ENCODE results near the gene IGSF6.
"Not testable (repeated sequence)": the region's sequence is repeated elsewhere in the genome, so short reads cannot be mapped to it uniquely, and the experiment has no call there.

The IGSF6 gene, protein sequence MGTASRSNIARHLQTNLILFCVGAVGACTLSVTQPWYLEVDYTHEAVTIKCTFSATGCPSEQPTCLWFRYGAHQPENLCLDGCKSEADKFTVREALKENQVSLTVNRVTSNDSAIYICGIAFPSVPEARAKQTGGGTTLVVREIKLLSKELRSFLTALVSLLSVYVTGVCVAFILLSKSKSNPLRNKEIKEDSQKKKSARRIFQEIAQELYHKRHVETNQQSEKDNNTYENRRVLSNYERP

DNA sequence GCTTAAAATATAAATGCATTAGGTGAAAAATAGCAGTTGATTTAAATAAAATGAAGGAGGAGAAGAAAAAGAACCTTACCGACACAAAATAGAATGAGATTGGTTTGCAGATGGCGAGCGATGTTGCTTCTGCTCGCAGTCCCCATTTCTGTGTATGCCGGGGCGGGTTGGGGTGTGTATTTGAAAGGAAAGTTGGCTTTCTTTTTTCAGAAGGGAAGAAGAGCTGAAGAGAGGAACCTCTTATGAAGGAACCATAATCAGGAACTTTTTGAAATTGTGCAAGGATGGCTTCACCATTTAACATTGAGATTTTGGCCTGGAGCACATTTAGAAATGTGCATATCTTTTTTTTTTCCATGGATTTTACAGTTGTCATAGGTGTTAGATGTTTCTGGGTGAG, at the start of gene IGSF6:
IGSF6 (minus strand) TSS at position 156 of the 400 bp plus-strand sequence; CDS start at position 146, 10 bp downstream.
- DNase-seq (ENCODE audit: low read depth in 2 of 2), result no peak

GRCh38 chr16:21701271-21701670, 48.9 kb upstream of the IGSF6 start:
- no peak for DNase-seq (ENCODE audit: low read depth in 2 of 2)

DNA sequence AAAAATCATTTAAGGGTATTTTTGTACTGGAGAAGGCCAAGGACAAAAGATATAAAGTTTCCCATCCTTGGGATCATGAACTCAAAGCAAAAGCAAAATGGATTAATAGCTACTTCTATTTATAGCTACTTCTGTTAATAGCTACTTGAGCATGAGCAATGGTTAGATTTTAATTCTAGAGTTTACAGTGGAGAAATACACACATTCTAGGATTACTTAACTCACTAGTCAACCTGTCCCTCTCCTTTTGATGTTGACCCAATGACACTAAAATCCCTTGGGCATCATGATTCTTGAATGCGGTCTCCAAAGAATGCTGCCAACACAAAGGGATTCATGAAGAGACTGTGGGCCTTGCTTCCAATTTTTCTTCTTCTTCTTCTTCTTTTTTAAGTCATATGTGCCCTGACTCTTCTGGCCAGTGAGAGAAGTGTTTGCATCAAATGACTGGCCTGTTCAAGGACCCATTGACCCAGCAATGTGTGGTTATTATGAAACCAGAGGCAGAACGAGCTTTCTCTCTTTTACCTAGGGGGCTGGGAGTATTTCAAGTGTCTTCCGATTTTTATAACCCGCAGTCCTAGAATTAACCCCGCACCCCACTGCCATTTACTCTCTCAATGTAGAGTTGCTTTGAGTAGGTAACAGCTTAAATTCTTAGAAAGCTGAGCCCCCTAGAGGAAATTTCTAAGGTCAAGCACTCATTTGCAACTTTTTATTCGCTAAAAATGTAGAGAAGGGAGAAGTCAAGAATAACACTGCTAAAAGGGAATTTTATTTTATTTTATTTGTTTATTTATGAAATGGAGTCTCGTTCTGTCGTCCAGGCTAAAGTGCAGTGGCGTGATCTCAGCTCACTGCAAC, 46.0 kb upstream of the IGSF6 start:
- no peak for DNase-seq (ENCODE audit: low read depth in 2 of 2)

DNA sequence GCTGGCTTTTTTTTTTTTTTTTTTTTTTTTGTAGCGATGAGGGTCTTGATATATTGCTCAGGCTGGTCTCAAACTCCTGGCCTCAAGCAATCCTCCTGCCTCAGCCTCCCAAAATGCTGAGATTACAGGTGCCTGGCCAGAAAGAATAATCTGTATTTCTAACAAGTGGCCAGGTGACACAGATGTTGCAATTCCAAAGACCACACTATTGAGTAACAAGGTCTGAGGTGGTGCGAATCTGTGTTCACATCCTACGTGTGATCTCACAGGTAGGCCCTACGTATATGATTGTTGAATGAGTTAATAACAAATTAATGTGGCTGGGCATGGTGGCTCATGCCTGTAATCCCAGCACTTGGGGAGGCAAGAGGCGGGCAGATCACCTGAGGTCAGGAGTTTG, 44.6 kb upstream of the IGSF6 start:
- no peak for DNase-seq (ENCODE audit: low read depth in 2 of 2)

- DNase-seq (ENCODE audit: low read depth in 2 of 2), result no peak
Observed at GRCh38 chr16:21694609-21695008, 42.2 kb upstream of the IGSF6 start.

DNA sequence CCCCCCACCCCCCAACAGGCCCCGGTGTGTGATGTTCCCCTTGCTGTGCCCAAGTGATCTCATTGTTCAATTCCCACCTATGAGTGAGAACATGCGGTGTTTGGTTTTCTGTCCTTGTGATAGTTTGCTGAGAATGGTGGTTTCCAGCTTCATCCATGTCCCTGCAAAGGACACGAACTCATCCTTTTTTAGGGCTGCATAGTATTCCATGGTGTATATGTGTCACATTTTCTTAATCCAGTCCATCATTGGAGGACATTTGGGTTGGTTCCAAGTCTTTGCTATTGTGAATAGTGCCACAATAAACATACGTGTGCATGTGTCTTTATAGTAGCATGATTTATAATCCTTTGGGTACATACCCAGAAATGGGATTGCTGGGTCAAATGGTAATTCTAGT, 38.6 kb upstream of the IGSF6 start:
- not testable (repeated sequence) for DNase-seq (ENCODE audit: low read depth in 2 of 2)

GRCh38 chr16:21689107-21689506, 36.7 kb upstream of the IGSF6 start:
- no peak for DNase-seq (ENCODE audit: low read depth in 2 of 2)

- DNase-seq (ENCODE audit: low read depth in 2 of 2), result no peak
Observed at GRCh38 chr16:21685034-21685455, 32.6 kb upstream of the IGSF6 start.

GRCh38 chr16:21684199-21684598, 31.8 kb upstream of the IGSF6 start:
- no peak for DNase-seq (ENCODE audit: low read depth in 2 of 2)

- no peak for DNase-seq (ENCODE audit: low read depth in 2 of 2)
Observed at GRCh38 chr16:21683184-21683583, 30.8 kb upstream of the IGSF6 start.

- DNase-seq (ENCODE audit: low read depth in 2 of 2), result not testable (repeated sequence)
Observed at GRCh38 chr16:21680714-21681113, 28.3 kb upstream of the IGSF6 start.

- DNase-seq (ENCODE audit: low read depth in 2 of 2), result not testable (repeated sequence)
Observed at GRCh38 chr16:21674456-21674855, 22.0 kb upstream of the IGSF6 start.

- DNase-seq (ENCODE audit: low read depth in 2 of 2), result no peak
Observed at GRCh38 chr16:21673469-21673868, 21.1 kb upstream of the IGSF6 start.

GRCh38 chr16:21667575-21667974, 15.2 kb upstream of the IGSF6 start:
- DNase-seq (ENCODE audit: low read depth in 2 of 2), result no peak

DNA sequence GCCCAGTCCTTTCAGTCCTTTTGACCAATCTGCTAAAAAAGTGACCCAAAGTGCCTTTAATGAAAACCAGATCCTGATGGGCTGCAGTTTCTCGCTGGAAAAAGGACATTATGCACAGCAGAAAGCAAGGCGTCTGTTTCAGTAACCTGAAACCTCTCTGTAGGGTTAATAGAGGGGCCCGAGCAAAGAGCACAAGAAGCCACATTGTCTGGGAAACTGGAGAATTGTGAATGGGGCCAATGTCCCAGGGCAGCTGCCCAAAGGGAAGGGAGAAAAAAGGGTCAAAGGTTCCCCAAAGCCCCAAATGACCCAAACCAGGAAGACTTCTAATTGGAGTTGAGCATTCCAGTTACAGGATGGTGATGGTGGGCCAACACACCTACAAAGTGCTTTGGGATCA, 14.4 kb upstream of the IGSF6 start:
- DNase-seq (ENCODE audit: low read depth in 2 of 2), result no peak

DNA sequence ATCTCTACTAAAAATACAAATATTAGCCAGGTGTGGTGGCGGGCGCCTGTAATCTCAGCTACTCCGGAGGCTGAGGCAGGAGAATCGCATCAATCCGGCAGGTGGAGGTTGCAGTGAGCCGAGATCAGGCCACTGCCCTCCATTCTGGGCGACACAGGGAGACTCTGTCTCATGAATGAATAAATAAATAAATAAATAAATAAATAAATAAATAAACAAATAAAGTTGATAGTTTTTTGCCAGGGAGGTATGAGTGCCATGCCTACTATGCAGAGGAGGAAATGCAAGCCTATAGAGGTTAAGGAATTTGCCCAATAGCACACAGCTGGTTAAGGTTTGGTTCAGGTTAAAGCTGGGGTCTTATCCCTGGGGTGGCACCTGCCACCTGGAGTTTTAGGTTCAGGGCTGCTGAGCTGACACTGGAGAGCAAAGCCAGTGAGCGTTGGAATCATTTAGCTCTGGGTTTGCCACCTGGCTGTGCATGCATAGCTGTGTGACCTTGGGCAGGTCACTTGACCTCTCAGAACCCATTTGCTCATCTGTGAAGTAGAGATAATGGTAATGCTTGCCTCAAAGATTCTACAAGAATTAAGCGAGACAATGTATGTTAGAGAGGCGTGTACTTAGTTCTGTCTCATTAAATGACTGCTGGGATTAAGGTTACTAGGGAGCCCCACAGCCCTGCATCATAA, 12.5 kb upstream of the IGSF6 start:
- DNase-seq (ENCODE audit: low read depth in 2 of 2), result no peak

DNA sequence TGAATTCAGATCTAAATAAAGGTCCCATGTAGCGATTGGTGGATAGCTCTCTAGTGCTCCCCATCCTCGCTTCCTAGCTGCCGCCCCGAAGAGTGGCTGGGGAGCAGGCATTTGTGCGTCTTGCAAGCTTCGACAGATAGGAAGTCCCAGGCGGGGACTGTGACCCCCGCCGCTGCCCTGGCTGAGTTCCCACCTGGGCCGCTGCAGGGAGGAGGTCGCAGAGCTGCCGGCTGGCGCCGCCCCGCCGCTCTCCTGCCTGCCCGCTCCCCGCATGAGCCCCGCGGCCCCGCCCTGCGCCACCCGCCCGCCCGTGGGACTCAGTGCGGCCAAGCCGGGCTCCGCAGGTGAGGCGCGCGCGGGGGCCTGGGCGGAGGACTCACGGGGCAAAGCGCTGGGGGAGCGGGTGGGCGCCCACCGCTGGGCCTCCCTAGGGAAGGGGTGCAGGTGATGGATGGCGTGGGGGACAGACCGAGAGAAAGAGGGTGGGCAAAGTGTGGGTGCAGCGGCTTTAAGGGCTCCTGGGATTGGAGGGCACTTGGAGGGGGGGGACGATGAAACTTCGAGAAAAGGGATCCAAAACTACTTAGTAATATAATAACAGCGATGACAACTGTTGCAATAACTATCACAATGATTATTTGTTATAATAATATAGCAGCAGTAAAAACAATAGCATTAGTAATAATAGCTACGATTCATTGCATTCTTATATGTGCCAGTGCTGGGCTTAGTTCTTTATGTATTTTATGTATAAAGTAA, 11.7 kb upstream of the IGSF6 start, which contains the start of gene OTOA:
OTOA (plus strand) TSS at position 80 of the 759 bp plus-strand sequence. CDS start 14,547 bp downstream, outside the sequence.
- DNase-seq (ENCODE audit: low read depth in 2 of 2), result peak in 1 of 2 donors; percentile 14

- DNase-seq (ENCODE audit: low read depth in 2 of 2), result no peak
Observed at GRCh38 chr16:21659124-21659523, 6.7 kb upstream of the IGSF6 start.

DNA sequence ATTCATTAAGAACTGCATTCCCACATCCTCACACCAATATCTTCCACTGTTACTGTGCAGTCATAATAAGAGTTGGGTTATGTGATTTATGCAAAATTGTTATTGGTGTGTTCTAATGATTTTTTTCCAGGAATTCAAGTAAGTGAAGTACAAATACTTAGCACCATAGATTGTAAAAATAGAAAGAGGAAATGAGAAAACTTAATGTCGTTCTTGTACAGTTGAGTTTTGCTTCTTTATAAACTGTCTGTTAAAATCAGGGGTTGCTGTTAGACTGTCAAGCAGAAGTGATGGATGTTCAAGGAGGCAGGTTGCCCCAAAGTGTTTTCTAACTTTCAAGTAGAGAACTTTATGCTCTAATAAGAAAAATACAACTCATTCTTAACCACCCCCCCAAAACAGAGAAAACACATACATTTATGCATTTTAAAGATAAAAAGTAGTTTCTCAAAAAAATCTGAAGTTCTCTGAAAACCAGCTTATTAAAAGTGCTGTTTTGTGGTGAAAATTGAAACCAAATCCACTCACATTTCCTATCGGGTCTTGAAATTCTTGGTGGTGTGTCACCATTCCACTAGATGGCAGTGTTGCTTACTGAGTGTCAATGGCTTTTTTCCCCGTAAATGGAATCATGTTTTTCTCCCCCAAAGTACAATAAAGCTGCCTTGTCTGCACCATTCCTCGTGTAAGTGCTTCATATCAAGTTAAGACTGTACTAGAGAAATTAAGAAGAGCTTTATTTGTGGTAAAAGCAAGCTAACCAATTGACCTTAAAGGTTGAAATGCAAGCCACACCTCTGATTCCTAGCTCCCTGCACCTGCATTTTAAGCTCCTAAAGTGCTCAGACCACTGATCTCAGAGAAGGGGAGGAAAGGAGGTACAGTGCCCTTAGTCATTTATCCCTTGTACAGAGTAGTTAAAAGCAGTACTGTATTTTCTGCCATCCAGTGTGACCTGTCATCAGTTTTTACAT, 4.7 kb upstream of the IGSF6 start:
- DNase-seq (ENCODE audit: low read depth in 2 of 2), result peak in 1 of 2 donors; percentile 9

DNA sequence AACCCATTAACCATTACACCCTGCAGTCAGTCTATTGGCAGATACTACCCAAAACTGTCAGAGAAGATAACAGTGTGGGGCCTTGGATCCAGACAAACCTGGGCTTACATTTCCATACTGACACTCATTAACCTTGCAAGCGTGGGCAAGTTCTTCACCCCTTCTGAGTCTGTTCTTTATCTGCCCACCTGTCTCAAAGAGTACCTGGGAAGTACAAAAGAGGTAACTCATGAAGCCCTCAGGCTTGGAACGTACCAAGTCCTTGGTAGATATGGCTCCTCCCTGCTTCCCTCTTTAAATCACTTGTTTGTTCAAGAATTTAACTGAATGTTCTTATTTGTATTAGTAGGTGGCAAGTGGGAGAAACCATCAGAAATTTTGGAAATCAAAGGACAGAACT, 2.5 kb upstream of the IGSF6 start:
- no peak for DNase-seq (ENCODE audit: low read depth in 2 of 2)
